Small intestine (tissue), 7 donors: ENCODE measurements around the gene ZBTB7B. TPM values are rescaled to one million over a fixed set of nuclear protein-coding genes. Genes with fewer than 3 reads are reported as not detected.

Source experiments
- DNase-seq, 2 donors: peaks; one replicate each; pipeline versions ENCODE4 v3.0.0 to v3.0.0-alpha.2; 2013
- FAIRE-seq: peaks from 2 replicates; lab custom pipeline; 2012; peaks lifted over from hg19 to GRCh38; lab: Jason Lieb, UNC
- H3K27ac ChIP-seq, 3 donors: one replicate each; pipeline ENCODE4 v1.5.1; 2013; ENCODE audit warnings: low read length in 2 of 3, mild to moderate bottlenecking in 2 of 3, control low read depth in 1 of 3, inconsistent platforms in 1 of 3, low read depth in 1 of 3, moderate library complexity in 1 of 3
- H3K27me3 ChIP-seq, 3 donors: one replicate each; pipeline ENCODE4 v1.6.1; 2013; ENCODE audit warnings: low read length in 3 of 3, inconsistent platforms in 1 of 3; ENCODE audit not compliant: control insufficient read depth in 3 of 3, insufficient read depth in 3 of 3
- H3K36me3 ChIP-seq, 3 donors: one replicate each; pipeline ENCODE4 v1.6.1; 2013; ENCODE audit warnings: low read length in 3 of 3, inconsistent platforms in 1 of 3, low read depth in 1 of 3, mild to moderate bottlenecking in 1 of 3, moderate library complexity in 1 of 3; ENCODE audit not compliant: control insufficient read depth in 3 of 3, insufficient read depth in 2 of 3
- H3K4me1 ChIP-seq, 3 donors: one replicate each; pipeline ENCODE4 v1.6.1; 2013; ENCODE audit warnings: low read length in 2 of 3, inconsistent platforms in 1 of 3, low read depth in 1 of 3, mild to moderate bottlenecking in 1 of 3, moderate library complexity in 1 of 3; ENCODE audit not compliant: control insufficient read depth in 3 of 3, insufficient read depth in 2 of 3
- H3K4me3 ChIP-seq, 3 donors: one replicate each; pipeline ENCODE4 v1.5.1; 2013; ENCODE audit warnings: low read length in 3 of 3, control low read depth in 1 of 3, inconsistent platforms in 1 of 3, low read depth in 1 of 3, mild to moderate bottlenecking in 1 of 3, moderate library complexity in 1 of 3
- H3K9me3 ChIP-seq, 2 donors: one replicate each; pipeline ENCODE4 v1.6.1; 2013; ENCODE audit warnings: low read depth in 1 of 2, low read length in 1 of 2; ENCODE audit not compliant: control insufficient read depth in 2 of 2, insufficient read depth in 1 of 2
- WGBS, 3 donors: extraction: QIAGEN DNeasy Blood & Tissue Kit; methylation state at CpG; one replicate each; pipeline ENCODE4 v1.1.7; 2013; 5-methylcytosine and 5-hydroxymethylcytosine counted together
- polyA plus RNA-seq, 4 donors: library from polyadenylated mRNA; stranded (reverse) in 3 of 4; unstranded in 1 of 4; fragments of 200-250 nt in 3 of 4; fragments of 120-200 nt in 1 of 4; gene quantifications; one replicate each; pipeline versions ENCODE4 v1.2.1 to v1.2.3, GENCODE V29; 2013
- donor health status: healthy with polysubstance abuse.
- donor health status: control.
- donor health status: control.
- donor health status: Bipolar disorder and iron deficiency.
- donor health status: healthy.

The ZBTB7B gene
- polyA plus RNA-seq, 4 donors, result 51.5 to 222 (median 115) TPM

GRCh38 chr1:155062151-155062686 is 59.6 kb downstream of the ZBTB7B start:
- peak overlapping the region in 1 of 3 donors; percentile 12 for H3K27ac ChIP-seq
- no peaks in the 10 kb centered on the region for H3K9me3 ChIP-seq
- H3K4me3 ChIP-seq, result peak overlapping the region in 2 of 3 donors; percentile 10 to 88
- peaks cover 0 to 4% (median 0%) of the 10 kb centered on the region in 3 donors for H3K27me3 ChIP-seq
- 11 to 32% (median 31%) methylated on average over 17 to 29 of the region's 29 CpGs for WGBS, 3 donors
- peaks cover 6 to 52% (median 7%) of the 10 kb centered on the region in 3 donors for H3K4me1 ChIP-seq
- DNase-seq (no peak), FAIRE-seq (no peak)
- peaks cover 2 to 49% (median 2%) of the 10 kb centered on the region in 3 donors for H3K36me3 ChIP-seq

- Histone ChIP-seq H3K4me1 (peaks cover 6 to 56% (median 7%) of the 10 kb centered on the region in 3 donors), H3K4me3 (peak overlapping the region in 2 of 3 donors; percentile 78 to 88), H3K27me3 (peaks cover 0 to 4% (median 0%) of the 10 kb centered on the region in 3 donors), H3K9me3 (no peaks in the 10 kb centered on the region), H3K36me3 (peaks cover 0 to 48% (median 2%) of the 10 kb centered on the region in 3 donors), H3K27ac (peak overlapping the region; percentile 49 to 96 (median 77))
- FAIRE-seq (no peak), DNase-seq (peak; percentile 79 to 89)
- 4 to 7% (median 6%) methylated on average over 40 to 46 of the region's 46 CpGs for WGBS, 3 donors
Measured at GRCh38 chr1:155062702-155063411, 60.3 kb downstream of the ZBTB7B start.

- H3K4me3 ChIP-seq, result peak within 1 kb of the TSS; percentile 78 to 88 (median 84)
- H3K27ac ChIP-seq, result peak within 1 kb of the TSS; percentile 86 to 96 (median 92)
- H3K9me3 ChIP-seq, result no peaks in the 10 kb centered on the region
- H3K27me3 ChIP-seq, result peaks cover 0 to 4% (median 0%) of the 10 kb centered on the region in 3 donors
- FAIRE-seq (no peak), DNase-seq (peak; percentile 95 to 96)
- peaks cover 6 to 63% (median 7%) of the 10 kb centered on the region in 3 donors for H3K4me1 ChIP-seq
- WGBS, 3 donors, result 0 to 1% (median 1%) methylated on average over 39 to 57 of the region's 57 CpGs
- peaks cover 0 to 48% (median 2%) of the 10 kb centered on the region in 3 donors for H3K36me3 ChIP-seq
Measured at GRCh38 chr1:155063550-155064110, 61.0 kb downstream of the ZBTB7B start, which contains the start of gene EFNA4. Gene EFNA4 (plus strand): TSS chr1:155063740. CDS start chr1:155063824, 84 bp downstream.

GRCh38 chr1:155064111-155064831 is 61.7 kb downstream of the ZBTB7B start:
- Histone ChIP-seq H3K4me3 (peak overlapping the region; percentile 78 to 88 (median 84)), H3K4me1 (peaks cover 6 to 69% (median 7%) of the 10 kb centered on the region in 3 donors), H3K36me3 (peaks cover 0 to 51% (median 0%) of the 10 kb centered on the region in 3 donors), H3K9me3 (no peaks in the 10 kb centered on the region), H3K27ac (peak overlapping the region in 2 of 3 donors; percentile 45 to 96), H3K27me3 (peaks cover 0 to 4% (median 0%) of the 10 kb centered on the region in 3 donors)
- DNase-seq (peak; percentile 29 to 69), FAIRE-seq (no peak)
- WGBS, 3 donors, result 3 to 8% (median 4%) methylated on average over 9 to 14 of the region's 14 CpGs

- DNase-seq (peak; percentile 55 to 58), FAIRE-seq (no peak)
- peaks cover 0 to 57% (median 0%) of the 10 kb centered on the region in 3 donors for H3K36me3 ChIP-seq
- H3K9me3 ChIP-seq, result no peaks in the 10 kb centered on the region
- H3K27me3 ChIP-seq, result peaks cover 0 to 4% (median 0%) of the 10 kb centered on the region in 3 donors
- H3K4me3 ChIP-seq, result peak overlapping the region in 2 of 3 donors; percentile 78 to 88
- H3K27ac ChIP-seq, result peak overlapping the region in 1 of 3 donors; percentile 96
- WGBS, 3 donors, result 43 to 63% (median 55%) methylated on average over 5 of the region's 5 CpGs
- H3K4me1 ChIP-seq, result peaks cover 6 to 76% (median 7%) of the 10 kb centered on the region in 3 donors
Measured at GRCh38 chr1:155064832-155065429, 62.3 kb downstream of the ZBTB7B start.

GRCh38 chr1:155066777-155067176 is 64.2 kb downstream of the ZBTB7B start:
- H3K4me3 ChIP-seq, result no peak overlapping the region
- H3K36me3 ChIP-seq, result peaks cover 0 to 46% (median 0%) of the 10 kb centered on the region in 3 donors
- peaks cover 6 to 84% (median 7%) of the 10 kb centered on the region in 3 donors for H3K4me1 ChIP-seq
- peak overlapping the region in 1 of 3 donors; percentile 41 for H3K27ac ChIP-seq
- DNase-seq (peak; percentile 23 to 52), FAIRE-seq (no peak)
- H3K9me3 ChIP-seq, result no peaks in the 10 kb centered on the region
- peaks cover 0 to 6% (median 0%) of the 10 kb centered on the region in 3 donors for H3K27me3 ChIP-seq
- WGBS, 3 donors, result 44 to 67% (median 51%) methylated on average over 8 of the region's 8 CpGs
